Pancreas (tissue), 10 donors: Measurements from ENCODE around the gene ELOA. TPM values are rescaled to one million over a fixed set of nuclear protein-coding genes. Genes with fewer than 3 reads are reported as not detected.
A peak's percentile ranks its signal among the peaks of the same experiment; 100 is the strongest.

Source experiments
- ATAC-seq, 4 donors: fragments of 200-7000 bp; cut with Tn5 transposase; one replicate each; pipeline versions ENCODE4 v1.8.0 to v1.9.1; 2020; ENCODE audit warnings: mild to moderate bottlenecking in 4 of 4, moderate library complexity in 4 of 4
- DNase-seq, 6 donors: peaks; one replicate each; pipeline ENCODE4 v3.0.0-alpha.2; 2020
- FAIRE-seq: peaks from 2 replicates; lab custom pipeline; 2012; peaks lifted over from hg19 to GRCh38; lab: Jason Lieb, UNC
- H3K27ac ChIP-seq, 4 donors: fragments of 200-600 bp; sonication (generic); 1 replicate in 3 of 4; 2 replicates in 1 of 4; pipeline versions ENCODE4 v1.5.0 to v1.8.0; 2020
- H3K27me3 ChIP-seq, 4 donors: fragments of 200-600 bp; one replicate each; pipeline ENCODE4 v1.8.0; 2021
- H3K36me3 ChIP-seq, 3 donors: fragments of 200-600 bp; sonication (generic) in 1 of 3; one replicate each; pipeline versions ENCODE4 v1.5.0 to v1.8.0; 2020 to 2021
- H3K4me1 ChIP-seq, 3 donors: fragments of 200-600 bp; one replicate each; pipeline ENCODE4 v1.8.0; 2021
- H3K4me3 ChIP-seq, 4 donors: fragments of 200-600 bp; sonication (generic) in 2 of 4; one replicate each; pipeline versions ENCODE4 v1.5.0 to v1.8.0; 2020 to 2021
- H3K9me3 ChIP-seq, 4 donors: fragments of 200-600 bp; one replicate each; pipeline ENCODE4 v1.8.0; 2021
- WGBS, 2 donors: extraction: QIAGEN DNeasy Blood & Tissue Kit; methylation state at CpG; one replicate each; pipeline ENCODE4 v1.1.7; 2013; 5-methylcytosine and 5-hydroxymethylcytosine counted together
- intact Hi-C, 3 donors: fragments of 100-400 bp; cut with DNase I; formaldehyde crosslinking; loops; one replicate each; pipeline versions ENCODE4 v1.11.1 to v1.14.2; 2022
- polyA plus RNA-seq, 2 donors: library from polyadenylated mRNA; stranded (reverse); fragments of 200-250 nt; gene quantifications; one replicate each; pipeline ENCODE4 v1.2.3, GENCODE V29; 2013
- total RNA-seq, 6 donors: library from RNA; stranded (reverse); fragmentation: NEBNext Ultra II Directional in 4 of 6; extraction: Animal tissue kit (Norgen Biotek cat#: 25700) in 4 of 6; gene quantifications; one replicate each; pipeline versions ENCODE4 v1.2.1 to v1.2.4, GENCODE V29; 2021 to 2023
- TF ChIP-seq, protein P1 (sequence below), 4 donors: fragments of 200-600 bp; sonication (generic) in 3 of 4; IDR thresholded peaks; one replicate each; pipeline versions ENCODE4 v1.5.0 to v1.8.0; 2021; ENCODE audit warnings: antibody characterized with exemption in 4 of 4
- donor health status: healthy with polysubstance abuse.
- donor health status: DM: no; HTN: no; CAD: no; lungs with moderate emphysema.
- donor health status: DM: no; HTN: no; CAD: no.
- donor health status: control.
- donor health status: control.
- donor health status: Bipolar disorder and iron deficiency.
- donor health status: DM: yes; HTN: yes; CAD: no.
- donor health status: DM: no; HTN: no; CAD: no.
- donor health status: DM: no; HTN: no; CAD: no.
- donor health status: DM: yes; HTN: yes; CAD: no.

Gene ELOA
- total and polyA plus RNA-seq, 8 donors = 10.6 to 33.9 (median 25.5) TPM

DNA sequence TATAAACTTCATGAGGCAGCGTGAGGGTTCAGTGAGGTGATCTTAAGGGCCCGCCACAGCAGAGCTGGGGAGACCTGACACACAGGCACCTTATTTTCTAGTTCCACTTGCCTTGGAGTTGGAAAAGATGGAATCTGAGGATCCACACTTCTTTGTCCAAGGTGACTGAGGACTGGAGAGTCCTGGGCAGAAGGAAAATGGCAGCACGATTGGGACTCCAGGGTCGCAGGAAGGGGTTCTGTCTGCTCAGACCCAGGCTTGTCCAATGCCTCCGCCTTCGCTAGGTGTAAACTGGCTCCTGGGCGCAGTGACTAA is 55.9 kb downstream of the ELOA start:
- TF ChIP-seq, protein P1, sequence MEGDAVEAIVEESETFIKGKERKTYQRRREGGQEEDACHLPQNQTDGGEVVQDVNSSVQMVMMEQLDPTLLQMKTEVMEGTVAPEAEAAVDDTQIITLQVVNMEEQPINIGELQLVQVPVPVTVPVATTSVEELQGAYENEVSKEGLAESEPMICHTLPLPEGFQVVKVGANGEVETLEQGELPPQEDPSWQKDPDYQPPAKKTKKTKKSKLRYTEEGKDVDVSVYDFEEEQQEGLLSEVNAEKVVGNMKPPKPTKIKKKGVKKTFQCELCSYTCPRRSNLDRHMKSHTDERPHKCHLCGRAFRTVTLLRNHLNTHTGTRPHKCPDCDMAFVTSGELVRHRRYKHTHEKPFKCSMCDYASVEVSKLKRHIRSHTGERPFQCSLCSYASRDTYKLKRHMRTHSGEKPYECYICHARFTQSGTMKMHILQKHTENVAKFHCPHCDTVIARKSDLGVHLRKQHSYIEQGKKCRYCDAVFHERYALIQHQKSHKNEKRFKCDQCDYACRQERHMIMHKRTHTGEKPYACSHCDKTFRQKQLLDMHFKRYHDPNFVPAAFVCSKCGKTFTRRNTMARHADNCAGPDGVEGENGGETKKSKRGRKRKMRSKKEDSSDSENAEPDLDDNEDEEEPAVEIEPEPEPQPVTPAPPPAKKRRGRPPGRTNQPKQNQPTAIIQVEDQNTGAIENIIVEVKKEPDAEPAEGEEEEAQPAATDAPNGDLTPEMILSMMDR (IDR thresholded peaks at IDR 0.05) = no peak
- Histone ChIP-seq H3K27me3 (no peaks in the 10 kb centered on the region), H3K4me3 (peak overlapping the region in 2 of 4 donors; percentile 82 to 94), H3K36me3 (no peaks in the 10 kb centered on the region), H3K9me3 (no peaks in the 10 kb centered on the region), H3K4me1 (peaks cover 6 to 20% (median 19%) of the 10 kb centered on the region in 3 donors), H3K27ac (peak overlapping the region; percentile 86 to 89 (median 86))
- WGBS, 2 donors = 70 to 79% methylated on average over 7 of the region's 7 CpGs
- DNase-seq (no peak), ATAC-seq (no peak), FAIRE-seq (no peak)
- intact Hi-C loops = no loop called here

DNA sequence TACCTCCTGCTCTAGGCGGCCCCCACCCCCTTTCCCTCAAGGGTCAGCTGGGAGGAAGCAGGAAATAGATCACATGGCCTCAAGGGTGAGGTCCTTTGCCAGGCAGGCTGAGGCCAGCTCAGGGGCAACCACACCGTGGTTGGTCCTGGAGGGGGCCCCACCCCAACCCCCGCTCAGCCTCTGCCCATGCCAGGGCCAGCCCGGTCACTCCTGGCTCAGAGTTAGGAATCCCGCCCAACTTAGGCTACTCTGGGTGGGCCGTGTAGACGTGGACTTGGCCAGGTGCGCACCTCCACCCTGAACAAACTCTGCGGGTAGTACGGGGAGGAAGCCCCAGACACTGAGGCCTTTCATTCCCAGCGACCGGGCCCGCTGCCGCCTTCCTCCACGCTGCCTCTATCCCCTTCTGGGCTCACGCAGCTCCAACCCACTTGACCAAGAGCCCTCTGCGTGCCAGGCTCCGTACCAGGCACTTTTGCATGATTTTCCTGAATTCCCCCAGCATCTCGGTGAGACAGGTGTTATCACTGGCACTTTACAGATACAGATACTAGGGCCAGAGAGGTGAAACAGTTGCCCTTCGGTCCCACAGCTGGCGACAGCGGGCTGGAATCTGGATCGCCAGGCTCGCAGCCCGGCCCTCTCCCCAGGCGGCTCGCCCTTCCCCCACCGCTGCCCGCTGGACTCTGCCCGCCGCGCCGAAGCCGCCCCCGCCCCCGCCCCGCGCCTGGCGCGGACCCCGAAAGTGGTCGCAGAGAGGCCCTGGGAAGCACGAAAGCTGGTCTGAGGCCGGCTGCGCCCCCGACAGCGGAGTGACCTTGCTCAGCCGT is 56.5 kb downstream of the ELOA start:
- peaks cover 6 to 20% (median 19%) of the 10 kb centered on the region in 3 donors for H3K4me1 ChIP-seq
- ATAC-seq (peak; percentile 49 to 61 (median 53)), FAIRE-seq (no peak), DNase-seq (peak in 5 of 6 donors; percentile 69 to 81 (median 79))
- H3K36me3 ChIP-seq = no peaks in the 10 kb centered on the region
- H3K4me3 ChIP-seq = peak overlapping the region; percentile 82 to 94 (median 85)
- intact Hi-C loops = no loop called here
- no peaks in the 10 kb centered on the region for H3K9me3 ChIP-seq
- TF ChIP-seq, protein P1 (IDR thresholded peaks at IDR 0.05) = no peak
- no peaks in the 10 kb centered on the region for H3K27me3 ChIP-seq
- H3K27ac ChIP-seq = peak overlapping the region; percentile 86 to 89 (median 86)
- WGBS, 2 donors = 4 to 6% methylated on average over 29 to 48 of the region's 48 CpGs

DNA sequence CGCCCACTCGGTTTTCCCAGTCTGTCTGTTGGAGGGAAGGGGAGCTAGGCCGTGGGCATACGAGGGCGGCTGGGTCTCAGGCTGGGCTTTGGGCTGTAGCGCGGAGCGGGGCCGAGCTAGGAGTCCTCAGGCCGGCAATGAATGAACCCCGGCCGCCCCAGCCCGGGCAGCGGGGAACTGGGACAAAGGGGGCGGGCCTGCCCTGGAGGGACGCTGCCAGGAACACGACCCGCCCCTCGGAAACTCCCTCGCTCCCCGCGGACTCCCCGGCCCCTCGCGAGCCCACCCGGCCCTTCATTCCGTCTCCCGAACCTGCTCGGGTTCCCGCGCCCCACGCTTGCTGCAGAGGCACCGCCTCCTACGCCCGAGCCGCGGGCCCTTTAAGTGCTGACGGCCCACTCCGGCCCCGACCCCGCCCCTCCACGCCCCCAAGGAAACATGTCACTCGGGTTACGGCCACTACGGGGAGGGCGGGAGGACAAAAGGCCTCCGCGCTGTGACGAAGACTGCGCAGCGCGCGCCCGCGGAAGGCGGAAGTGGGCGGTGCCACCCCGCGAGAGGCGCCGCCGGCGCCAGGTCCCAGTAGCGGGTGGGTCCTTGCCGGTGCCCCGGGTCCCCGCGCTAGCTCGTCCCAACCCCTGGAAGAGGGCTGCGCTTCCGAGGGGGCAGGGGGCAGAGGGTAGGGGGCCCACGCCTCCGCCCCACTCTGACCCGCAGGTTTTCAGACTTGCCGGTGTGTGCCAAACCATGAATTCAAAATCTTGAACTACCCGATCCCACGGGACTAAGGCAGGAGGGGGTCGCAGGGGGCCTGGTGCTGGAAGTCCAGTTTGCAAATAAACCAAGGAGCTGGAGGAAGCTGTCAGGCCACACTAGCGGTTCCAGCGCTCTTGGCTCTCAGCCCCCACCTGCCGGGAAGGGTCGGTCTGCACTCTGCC is 57.4 kb downstream of the ELOA start, which contains the start of gene GALE:
TSS of gene GALE (minus strand) at position 355 of the 938 bp plus-strand sequence. CDS start 1,747 bp downstream, outside the sequence.
- Histone ChIP-seq H3K27me3 (no peaks in the 10 kb centered on the region), H3K27ac (peak within 1 kb of the TSS; percentile 86 to 89 (median 86)), H3K9me3 (no peaks in the 10 kb centered on the region), H3K4me1 (peaks cover 6 to 20% (median 19%) of the 10 kb centered on the region in 3 donors), H3K36me3 (no peaks in the 10 kb centered on the region), H3K4me3 (peak within 1 kb of the TSS; percentile 82 to 94 (median 85))
- 0% methylated on average over 63 to 82 of the region's 82 CpGs for WGBS, 2 donors
- DNase-seq (peak; percentile 96 to 99 (median 97)), FAIRE-seq (no peak), ATAC-seq (peak; percentile 89 to 93 (median 91))
- intact Hi-C loops = no loop called here
- TF ChIP-seq, protein P1 (IDR thresholded peaks at IDR 0.05) = no peak

DNA sequence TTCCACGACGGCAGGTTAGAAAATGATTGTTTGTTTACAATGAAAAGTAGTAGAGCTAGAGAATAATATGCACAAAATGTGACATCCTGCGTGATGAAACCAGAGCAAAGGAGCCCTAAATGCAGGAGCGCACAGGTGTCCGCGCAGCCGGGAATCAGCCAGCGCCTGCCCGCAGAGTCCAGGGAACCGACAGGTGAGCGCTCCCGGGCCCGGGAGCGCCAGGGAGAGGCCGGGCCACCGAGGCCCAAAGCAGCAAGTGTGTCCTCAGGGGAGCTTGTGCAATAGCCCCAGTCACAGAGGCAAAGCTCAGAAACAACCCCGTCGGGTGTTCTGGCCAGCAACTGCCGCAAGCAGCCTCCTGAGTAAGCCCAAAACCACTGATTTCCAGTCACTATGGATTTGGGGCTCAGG is 58.1 kb downstream of the ELOA start:
- Histone ChIP-seq H3K27ac (peak overlapping the region; percentile 86 to 89 (median 86)), H3K4me1 (peaks cover 6 to 20% (median 19%) of the 10 kb centered on the region in 3 donors), H3K36me3 (no peaks in the 10 kb centered on the region), H3K4me3 (peak overlapping the region; percentile 82 to 94 (median 85)), H3K27me3 (no peaks in the 10 kb centered on the region), H3K9me3 (no peaks in the 10 kb centered on the region)
- TF ChIP-seq, protein P1 (IDR thresholded peaks at IDR 0.05) = no peak
- no peak for FAIRE-seq
- 6 to 9% methylated on average over 19 of the region's 19 CpGs for WGBS, 2 donors
- peak in 5 of 6 donors; percentile 35 to 79 (median 54) for DNase-seq
- ATAC-seq = peak; percentile 8 to 28 (median 24)
- intact Hi-C loops = no loop called here
